Stimulated activated CD8-positive, alpha-beta memory T cell treated with anti-CD3 and anti-CD28 coated beads, Interleukin-7, amount 100 ng/mL, for 4 hours (primary cell): ENCODE results near the gene MRPL4.
A peak's percentile ranks its signal among the peaks of the same experiment; 100 is the strongest.

ENCODE experiments used
- DNase-seq, 2 donors: peaks; one replicate each; pipeline ENCODE4 v3.0.0-alpha.2; 2020; ENCODE audit warnings: low read depth in 2 of 2

The MRPL4 gene

DNA sequence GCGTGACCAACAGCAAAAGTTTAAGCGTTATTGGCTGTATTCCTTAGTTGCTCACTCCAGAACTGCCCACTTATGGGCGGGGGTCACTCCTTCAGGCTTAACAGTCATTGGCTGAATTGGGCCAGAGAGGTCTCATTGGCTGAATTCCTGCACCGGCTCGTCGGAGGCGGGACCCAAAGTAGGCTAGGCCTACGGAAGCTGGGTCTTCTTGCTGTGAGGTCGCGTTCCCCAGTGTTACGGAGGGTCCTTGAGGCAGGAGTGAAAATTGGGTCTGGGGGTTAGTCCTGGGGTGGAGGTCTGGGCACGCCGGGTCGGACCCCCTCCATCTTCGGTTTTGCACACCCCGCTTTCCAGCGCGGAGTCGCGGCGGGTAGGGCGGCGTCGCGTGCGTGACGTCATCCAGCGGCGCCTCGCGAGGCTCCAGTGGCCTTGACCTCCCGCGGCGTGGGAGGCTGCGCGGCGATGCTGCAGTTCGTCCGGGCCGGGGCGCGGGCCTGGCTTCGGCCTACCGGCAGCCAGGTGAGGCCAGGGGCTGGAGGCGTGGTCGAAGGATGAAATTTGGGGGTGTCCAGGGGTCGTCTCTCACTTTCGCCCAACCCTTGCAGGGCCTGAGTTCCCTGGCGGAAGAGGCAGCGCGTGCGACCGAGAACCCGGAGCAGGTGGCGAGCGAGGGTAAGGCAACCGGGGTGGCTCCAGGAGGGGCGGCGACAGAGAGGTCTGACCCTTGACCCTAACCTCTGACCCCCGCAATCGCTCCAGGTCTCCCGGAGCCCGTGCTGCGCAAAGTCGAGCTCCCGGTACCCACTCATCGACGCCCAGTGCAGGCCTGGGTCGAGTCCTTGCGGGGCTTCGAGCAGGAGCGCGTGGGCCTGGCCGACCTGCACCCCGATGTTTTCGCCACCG is at the start of gene MRPL4:
TSS of gene MRPL4 (plus strand) at position 423 of the 903 bp plus-strand sequence. CDS start at position 463, 40 bp downstream.
- DNase-seq = peak; percentile 93 to 97

GRCh38 chr19:10203686-10204085 is 48.3 kb upstream of the MRPL4 start:
- no peak for DNase-seq

GRCh38 chr19:10205636-10206035 is 46.4 kb upstream of the MRPL4 start:
- DNase-seq = no peak

- DNase-seq = no peak
These were observed 45.7 kb upstream of the MRPL4 start for GRCh38 chr19:10206226-10206885.

DNA sequence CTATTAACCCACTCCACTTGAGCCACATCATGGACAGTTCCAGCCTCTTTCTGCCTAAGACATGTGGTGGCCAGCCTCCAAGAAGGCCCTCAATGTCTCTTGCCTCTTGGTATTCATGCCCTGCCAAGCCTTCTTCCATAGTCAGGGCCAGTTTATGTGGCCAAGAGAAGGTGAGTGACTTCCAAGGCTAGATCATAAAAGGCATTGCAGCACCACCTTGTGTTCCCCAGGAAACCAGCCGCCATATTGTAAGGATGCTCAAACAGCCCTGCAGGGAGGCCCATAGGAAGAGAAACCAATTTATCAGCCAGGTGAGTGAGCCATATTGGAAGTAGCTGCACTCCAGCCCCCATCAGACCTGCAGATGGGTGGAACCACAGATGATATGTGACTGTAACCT is 45.0 kb upstream of the MRPL4 start:
- no peak for DNase-seq

- no peak for DNase-seq
These were observed 42.7 kb upstream of the MRPL4 start for GRCh38 chr19:10209315-10209714.

DNA sequence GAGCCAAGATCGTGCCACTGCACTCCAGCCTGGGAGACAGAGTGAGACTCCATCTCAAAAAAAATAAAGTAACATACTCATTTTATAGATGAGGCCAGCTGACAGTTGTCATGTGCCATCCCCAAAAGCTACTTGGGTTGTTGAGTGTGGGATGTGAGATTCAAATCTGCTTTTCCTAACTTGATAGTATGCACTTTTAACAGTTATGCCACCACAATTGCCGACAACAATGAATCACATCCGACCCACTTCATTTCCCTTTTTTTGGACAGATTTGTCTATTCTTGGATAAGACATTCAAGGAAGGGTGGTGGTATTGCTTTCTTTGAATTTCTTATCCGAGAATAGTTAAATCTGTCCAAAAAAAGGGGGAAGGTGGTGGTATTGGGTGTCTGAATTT is 41.0 kb upstream of the MRPL4 start:
- no peak for DNase-seq

DNA sequence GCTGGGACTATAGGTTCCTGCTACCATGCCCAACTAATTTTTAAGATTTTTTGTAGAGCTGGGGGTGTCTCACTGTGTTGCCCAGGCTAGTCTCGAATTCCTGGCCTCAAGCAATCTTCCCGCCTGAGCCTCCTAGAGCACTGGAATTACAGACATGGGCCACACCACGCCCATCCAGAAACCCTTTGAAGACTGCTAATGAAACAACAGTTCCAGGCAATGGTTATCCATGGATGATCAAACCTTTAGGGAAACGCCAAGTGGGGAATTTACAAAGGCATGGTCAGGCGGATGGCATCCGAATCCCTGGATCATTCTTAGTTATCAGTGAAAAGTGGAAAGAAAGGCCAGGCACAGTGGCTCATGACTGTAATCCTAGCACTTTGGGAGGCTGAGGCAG is 40.3 kb upstream of the MRPL4 start:
- DNase-seq = no peak

GRCh38 chr19:10214784-10215183 is 37.2 kb upstream of the MRPL4 start:
- no peak for DNase-seq

GRCh38 chr19:10217085-10217484 is 34.9 kb upstream of the MRPL4 start:
- no peak for DNase-seq

DNA sequence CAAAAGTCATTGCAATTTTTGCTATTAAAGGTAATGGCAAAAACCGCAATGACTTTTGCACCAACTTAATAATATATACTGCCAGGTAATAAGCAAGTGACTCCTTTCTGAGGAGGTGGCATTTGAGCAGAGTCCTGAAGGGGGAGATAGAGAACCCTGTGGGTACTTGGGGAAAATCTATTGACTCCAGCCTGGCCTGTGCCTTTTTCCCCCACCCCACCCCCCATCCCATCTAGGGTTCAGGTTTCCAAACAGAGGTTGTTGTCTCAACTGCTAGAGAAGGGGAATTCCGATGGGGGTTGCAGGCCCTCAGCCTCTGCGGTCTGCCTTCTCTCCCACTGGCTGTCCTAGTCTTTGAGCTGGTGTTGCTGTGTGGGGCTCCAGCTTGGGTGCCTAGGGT is 32.3 kb upstream of the MRPL4 start:
- peak in 1 of 2 donors; percentile 8 for DNase-seq

DNA sequence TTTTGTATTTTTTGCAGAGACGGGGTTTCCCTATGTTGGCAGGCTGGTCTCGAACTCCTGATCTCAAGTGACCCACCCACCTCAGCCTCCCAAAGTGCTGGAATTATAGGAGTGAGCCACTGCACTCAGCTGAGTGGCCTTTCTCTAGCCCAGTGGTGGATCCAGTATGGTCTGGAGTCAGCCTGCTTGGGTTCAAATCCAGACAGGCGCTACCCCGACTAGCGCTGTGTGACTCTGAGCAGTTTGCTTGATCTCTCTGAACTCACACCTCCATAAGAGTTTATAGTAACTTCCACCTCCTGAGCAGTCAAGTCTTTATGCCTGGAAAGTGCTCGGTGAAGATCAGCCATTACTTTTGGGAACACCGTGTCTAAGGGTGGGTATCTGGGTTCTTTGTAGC is 31.3 kb upstream of the MRPL4 start:
- no peak for DNase-seq

DNA sequence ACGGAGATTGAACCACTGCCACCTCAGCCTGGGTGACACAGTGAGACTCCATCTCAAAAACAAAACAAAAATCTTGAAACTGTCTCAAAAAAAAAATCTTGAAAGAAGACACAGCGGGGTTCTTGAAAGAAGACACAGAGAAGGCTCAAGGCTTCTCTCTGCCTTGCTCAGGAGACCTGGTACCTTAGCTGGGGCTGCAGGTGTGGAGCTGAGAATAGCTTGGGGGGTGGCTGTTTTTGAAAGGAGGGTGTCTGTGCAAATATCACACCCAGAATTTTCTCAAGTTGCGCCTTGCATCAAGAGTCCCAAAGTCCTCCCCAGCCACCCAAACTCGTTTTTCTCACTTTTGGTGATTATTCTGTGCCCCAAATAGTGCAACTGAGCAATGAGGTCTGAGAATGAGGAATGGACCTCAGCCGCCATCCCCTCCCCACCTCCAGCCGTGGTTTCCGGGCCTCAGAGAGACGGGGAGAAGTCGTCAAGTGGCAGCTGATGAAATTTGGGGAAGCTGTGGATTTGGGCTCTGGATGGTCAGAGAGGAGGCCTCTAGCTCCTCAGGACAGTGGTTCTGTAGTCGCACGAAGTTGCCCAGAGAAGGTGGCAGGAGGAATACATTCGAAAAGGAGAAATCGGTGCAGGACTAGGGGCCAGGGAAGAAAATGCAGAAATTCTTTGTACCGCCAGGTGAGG is 29.7 kb upstream of the MRPL4 start:
- no peak for DNase-seq

DNA sequence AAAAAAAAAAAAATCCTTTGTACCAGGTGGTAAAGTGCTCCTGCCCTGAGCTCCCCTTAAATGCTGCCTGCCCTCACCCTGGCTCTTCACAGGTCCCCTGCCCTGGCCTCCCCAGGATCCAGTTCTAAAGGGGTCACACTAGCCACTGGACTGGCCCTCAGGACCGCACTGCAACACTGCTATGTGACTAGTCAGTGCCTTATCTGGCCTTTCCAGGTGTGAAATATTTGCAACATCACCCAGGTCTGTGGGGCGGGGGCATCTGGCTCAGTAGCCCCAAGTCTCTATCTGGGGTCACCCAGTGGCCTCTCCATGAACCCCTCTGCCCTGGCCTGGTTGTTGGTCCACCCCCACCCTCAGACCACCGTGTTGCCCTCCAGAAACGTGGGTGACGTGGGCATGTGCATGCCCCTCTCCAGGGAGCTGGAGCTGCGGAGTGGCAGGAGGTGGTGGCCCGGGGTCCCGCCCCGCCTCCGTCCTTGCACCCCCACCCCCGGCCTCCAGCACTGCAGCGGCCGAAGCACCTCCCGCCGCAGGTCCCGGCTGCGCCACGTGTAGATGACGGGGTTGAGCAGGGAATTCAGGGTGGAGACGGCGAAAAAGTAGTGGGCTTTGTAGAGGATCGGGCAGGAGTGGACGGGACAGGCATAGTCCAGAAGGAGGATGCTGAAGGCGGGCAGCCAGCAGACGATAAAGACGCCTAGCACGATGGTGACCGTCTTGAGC is 28.4 kb upstream of the MRPL4 start:
- no peak for DNase-seq

GRCh38 chr19:10224337-10224736 is 27.7 kb upstream of the MRPL4 start:
- no peak for DNase-seq

DNA sequence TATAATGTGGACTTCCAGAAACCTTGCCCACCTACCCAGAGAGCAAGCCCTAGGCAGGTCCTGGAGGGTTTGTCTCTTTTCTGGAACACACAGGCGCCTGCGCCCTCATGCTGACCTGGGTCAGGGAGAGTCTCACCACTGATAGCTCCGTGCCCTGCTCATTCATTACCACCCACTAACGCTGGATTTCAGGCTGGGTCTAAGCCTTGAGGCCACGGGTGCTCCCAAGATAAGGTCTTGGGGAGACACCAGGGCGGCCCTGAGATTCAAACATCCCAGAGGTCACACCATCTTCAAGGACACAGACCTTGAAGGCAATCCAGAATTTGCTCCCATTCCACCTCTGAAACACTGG is 26.0 kb upstream of the MRPL4 start:
- DNase-seq = no peak

- no peak for DNase-seq
These were observed 25.5 kb upstream of the MRPL4 start for GRCh38 chr19:10226376-10227025.

GRCh38 chr19:10227026-10227971 is 24.7 kb upstream of the MRPL4 start:
- DNase-seq = no peak

DNA sequence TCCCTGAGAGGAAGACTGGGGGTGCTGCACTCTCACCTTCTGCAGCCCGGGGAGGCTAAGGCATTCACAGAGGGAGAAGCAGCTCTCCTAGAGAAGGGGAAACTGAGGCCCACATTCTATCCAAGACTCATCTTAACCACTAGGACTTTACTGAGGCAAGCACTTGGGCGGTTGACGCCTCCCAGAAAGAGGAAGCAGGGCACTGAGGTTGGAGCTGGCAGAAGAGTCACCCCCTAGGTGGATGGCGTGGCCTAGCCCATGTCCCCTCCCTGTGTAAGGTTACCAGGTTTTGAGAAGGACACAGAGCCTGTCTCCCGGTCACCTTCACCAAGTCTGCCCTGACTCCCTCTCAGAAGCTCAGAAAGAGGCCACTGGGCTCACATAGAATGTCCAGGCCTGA is 23.6 kb upstream of the MRPL4 start:
- DNase-seq = no peak

- DNase-seq = peak; percentile 10
These were observed 23.1 kb upstream of the MRPL4 start for GRCh38 chr19:10228920-10229319.
